ENCODE measurements around the gene FAM107B. TPM values are rescaled to one million over a fixed set of nuclear protein-coding genes. Genes with fewer than 3 reads are reported as not detected.

Gene FAM107B
- total and polyA plus RNA-seq, 2 of the 8 experiments (the other 6 are each of a cell fraction or from before 2014, with no cell fraction given): 7.5 to 28.1 TPM

DNA sequence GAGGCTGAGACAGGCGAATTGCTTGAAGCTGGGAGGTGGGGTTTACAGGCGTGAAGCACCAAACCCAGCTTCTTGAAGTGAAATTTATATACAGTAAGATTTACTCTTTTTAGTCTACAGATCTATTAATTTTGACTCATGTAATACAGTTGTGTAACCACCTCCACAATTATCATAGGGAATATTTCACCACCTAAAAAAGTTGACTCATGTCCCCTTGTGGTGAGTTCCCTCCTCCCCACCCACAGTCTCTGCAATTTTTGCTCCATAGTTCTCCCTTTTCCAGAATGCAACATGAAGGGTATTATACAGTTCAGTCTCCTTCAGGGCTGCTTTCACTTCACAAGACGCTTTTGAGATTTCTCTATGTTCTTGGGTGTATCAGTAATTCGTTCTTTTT, 156.8 kb downstream of the FAM107B start (continued):
- TF ChIP-seq MAFK (IDR thresholded peaks at IDR 0.05; ENCODE audit: low read depth, low read length) (no peak), CTBP2 (IDR thresholded peaks at IDR 0.05; ENCODE audit: borderline replicate concordance, insufficient read depth, insufficient read length, low read length) (no peak), TAF1 (IDR thresholded peaks at IDR 0.05; ENCODE audit: low read depth, low read length) (no peak)
- TF ChIP-seq, protein P1, sequence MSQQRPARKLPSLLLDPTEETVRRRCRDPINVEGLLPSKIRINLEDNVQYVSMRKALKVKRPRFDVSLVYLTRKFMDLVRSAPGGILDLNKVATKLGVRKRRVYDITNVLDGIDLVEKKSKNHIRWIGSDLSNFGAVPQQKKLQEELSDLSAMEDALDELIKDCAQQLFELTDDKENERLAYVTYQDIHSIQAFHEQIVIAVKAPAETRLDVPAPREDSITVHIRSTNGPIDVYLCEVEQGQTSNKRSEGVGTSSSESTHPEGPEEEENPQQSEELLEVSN (IDR thresholded peaks at IDR 0.05): no peak

Data from H1 (cell line).